Esophagus squamous epithelium (tissue), 4 donors: ENCODE data around the gene GATA2.

Experiments
- POLR2A ChIP-seq, 4 donors: fragments of 450-650 bp; IDR thresholded peaks; one replicate each; pipeline ENCODE4 v1.6.1; 2017; ENCODE audit warnings: antibody characterized with exemption in 4 of 4, mild to moderate bottlenecking in 4 of 4, moderate library complexity in 3 of 4
- TF ChIP-seq, protein P1 (sequence below), 6 experiments: fragments of 450-650 bp in 4 of 6; fragments of 200-600 bp in 2 of 6; sonication (generic) in 2 of 6; IDR thresholded peaks; one replicate each; pipeline ENCODE4 v1.5.1; 2016 to 2019; ENCODE audit warnings: antibody characterized with exemption in 6 of 6, mild to moderate bottlenecking in 4 of 6, moderate library complexity in 4 of 6

DNA sequence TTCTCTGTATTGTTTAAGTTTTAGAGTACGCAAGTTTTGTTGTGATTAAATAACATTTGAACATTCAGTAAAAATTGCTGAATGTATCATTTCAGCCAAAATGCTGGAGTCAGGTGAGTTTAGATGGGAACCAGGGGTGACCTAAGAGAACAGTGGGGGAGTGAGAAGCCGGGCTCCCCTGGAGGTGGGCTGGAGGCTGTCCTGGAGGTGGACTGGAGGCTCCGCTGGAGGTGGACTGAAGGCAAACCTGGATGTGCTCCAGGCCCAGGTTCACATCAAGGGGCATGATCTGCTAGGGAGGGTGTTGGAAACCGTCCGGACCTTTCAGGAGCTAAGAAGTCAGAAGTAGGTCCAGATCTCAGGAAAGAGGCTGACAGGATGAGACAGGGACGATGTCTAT lies 50.1 kb downstream of the GATA2 start:
- TF ChIP-seq, protein P1, sequence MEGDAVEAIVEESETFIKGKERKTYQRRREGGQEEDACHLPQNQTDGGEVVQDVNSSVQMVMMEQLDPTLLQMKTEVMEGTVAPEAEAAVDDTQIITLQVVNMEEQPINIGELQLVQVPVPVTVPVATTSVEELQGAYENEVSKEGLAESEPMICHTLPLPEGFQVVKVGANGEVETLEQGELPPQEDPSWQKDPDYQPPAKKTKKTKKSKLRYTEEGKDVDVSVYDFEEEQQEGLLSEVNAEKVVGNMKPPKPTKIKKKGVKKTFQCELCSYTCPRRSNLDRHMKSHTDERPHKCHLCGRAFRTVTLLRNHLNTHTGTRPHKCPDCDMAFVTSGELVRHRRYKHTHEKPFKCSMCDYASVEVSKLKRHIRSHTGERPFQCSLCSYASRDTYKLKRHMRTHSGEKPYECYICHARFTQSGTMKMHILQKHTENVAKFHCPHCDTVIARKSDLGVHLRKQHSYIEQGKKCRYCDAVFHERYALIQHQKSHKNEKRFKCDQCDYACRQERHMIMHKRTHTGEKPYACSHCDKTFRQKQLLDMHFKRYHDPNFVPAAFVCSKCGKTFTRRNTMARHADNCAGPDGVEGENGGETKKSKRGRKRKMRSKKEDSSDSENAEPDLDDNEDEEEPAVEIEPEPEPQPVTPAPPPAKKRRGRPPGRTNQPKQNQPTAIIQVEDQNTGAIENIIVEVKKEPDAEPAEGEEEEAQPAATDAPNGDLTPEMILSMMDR (IDR thresholded peaks at IDR 0.05) = no peak
- no peak for TF ChIP-seq POLR2A (IDR thresholded peaks at IDR 0.05)
